Measurements from ENCODE around the gene RPP40.
"Not testable (repeated sequence)": the region's sequence is repeated elsewhere in the genome, so short reads cannot be mapped to it uniquely, and the experiment has no call there.

The RPP40 gene, protein sequence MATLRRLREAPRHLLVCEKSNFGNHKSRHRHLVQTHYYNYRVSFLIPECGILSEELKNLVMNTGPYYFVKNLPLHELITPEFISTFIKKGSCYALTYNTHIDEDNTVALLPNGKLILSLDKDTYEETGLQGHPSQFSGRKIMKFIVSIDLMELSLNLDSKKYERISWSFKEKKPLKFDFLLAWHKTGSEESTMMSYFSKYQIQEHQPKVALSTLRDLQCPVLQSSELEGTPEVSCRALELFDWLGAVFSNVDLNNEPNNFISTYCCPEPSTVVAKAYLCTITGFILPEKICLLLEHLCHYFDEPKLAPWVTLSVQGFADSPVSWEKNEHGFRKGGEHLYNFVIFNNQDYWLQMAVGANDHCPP

DNA sequence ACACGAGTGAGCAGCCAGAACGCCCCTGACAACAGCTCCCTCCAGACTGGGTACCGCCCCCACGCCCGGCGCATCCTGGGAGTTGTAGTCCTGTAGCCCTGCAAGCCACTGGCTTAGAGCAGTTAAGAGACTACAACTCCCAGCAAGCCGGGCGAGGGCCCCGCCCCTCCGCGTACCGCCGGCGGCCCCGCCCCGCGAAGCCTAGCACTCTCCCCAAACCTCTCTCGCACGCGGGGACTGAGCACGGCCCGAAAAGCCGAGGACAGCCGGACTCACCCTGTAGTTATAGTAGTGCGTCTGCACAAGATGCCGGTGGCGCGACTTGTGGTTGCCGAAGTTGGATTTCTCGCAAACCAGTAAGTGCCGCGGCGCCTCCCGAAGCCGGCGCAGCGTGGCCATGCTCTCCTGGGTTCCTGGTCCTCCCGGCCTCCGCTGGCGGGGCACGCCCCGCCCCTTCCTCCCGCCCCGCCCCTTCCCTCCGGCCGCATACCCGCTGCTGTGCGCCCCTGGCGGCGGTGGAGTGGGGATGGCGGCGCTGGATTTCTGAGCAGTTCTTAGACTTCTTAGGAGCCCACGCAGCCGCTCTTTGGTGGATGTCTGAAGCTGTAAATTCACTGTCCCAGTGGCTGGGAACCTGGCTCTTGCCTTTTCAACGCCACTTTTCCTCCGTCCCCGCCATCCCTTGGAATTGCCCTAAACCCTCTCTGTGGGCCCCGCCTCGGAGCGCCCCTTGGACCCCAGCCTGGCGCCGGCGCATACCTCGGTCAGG is at the start of gene RPP40:
TSS of gene RPP40 (minus strand) at position 434 of the 769 bp plus-strand sequence. CDS start at position 399, 35 bp downstream.
- DNase-seq, result peak; percentile 92

DNA sequence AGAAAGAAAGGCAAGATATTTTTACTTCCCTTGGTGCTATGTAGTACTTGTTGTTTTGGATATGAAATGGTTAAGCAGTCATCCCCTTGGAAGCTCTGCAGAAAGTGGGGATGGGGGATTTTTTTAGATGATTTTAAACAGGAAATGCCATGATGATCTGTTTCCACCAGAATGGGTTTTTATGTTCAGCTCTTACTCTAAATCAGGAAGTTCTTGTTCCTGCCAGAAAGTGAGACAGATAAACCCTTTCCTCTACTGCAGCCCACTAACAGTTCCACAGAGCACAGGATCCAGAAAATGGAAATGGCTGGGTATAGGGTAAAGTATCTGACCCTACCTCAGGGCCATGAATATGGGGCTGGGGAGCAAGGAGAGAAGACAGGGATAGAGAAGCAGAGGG is 49.2 kb upstream of the RPP40 start:
- DNase-seq, result no peak

DNA sequence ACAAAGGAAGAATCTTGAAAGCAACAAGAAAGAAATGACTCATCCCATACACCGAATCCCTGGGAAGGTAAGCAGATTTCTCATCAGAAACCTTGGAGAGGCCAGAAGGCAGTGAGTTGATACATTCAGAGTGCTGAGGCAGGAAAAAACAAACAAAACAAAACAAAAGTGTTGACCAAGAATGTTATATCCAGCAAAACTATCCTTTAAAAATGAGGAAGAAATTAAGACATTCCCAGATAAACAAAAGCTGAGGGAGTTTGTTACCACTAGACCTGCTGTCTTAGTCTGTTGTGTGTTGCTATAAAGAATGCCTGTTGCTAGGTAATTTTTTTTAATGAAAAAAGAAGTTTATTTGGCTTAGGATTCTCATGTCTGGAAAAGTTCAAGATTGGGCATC is 47.6 kb upstream of the RPP40 start:
- no peak for DNase-seq

DNA sequence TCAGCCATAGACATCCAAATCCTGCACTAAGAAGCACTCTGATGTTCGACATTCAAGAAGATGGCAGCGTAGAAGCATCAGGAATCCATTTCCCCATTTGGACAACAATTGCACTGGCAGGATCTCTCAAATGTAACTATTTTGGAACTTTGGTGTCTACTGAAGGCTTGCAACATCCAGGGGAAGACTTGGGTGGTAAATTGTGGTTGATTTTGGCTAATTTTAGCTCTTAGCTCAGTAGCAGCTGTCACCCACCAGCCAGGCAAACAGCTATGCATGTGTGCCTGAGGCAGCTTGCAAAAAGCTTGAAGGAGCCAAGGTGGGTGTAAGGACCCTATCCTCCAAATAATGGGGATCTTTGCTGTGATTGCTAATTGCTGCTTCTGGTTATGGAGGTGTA is 46.2 kb upstream of the RPP40 start:
- DNase-seq, result no peak

DNA sequence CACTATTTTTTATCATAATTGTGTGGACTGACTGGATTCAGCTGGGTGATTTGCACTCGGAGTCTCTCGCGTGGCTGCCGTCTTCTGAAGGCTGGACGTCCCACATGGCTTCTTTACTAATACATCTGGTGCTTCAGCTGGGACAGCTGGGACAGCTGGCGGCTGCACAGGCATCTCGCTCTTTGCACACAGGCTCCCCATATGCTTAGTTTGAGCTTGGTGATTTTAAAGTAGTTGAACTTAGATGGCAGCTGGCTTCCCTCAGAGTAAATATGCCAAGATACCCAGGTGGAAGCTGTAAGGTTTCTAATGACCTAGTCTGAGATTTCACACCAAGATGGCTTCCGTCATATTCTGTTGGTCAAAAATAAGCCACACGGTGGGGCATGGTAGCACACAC is 42.6 kb upstream of the RPP40 start:
- DNase-seq, result no peak

DNA sequence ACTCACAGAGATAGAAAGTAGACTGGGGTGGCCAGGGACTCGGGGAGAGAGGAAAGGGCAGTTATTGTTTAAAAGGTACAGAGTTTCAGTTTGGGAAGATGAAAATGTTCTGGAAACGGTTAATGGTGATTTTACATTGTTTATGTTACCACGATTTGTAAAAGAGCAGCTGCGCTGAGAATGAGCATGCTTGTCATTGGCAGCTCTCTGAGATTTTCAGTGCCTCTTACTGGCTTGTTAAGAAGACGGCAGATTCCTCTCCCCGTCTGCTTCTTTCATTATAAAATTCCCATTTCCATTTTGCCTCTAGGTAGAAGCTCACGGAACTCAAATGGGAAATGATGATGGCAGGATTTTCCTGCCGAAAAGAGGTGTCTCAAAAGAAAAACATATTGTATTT is 41.6 kb upstream of the RPP40 start:
- DNase-seq, result no peak

DNA sequence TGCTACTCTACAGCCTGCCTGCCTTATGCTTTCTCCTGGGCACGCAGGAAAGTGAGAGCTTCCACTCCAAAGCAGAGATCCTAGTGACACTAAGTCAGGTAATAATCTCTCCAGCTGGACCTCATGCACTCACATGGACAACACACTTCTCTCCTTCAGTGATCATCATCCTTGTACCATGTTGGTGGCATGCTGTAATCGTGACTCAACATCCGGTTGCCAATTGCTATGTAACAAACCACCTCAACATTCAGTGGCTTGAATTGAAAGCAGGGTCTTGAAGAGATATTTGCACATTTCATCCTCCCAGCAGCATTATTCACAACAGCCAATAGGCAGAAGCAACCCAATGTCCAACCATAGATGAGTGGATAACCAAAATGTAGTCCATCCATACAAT is 41.0 kb upstream of the RPP40 start:
- DNase-seq, result no peak

DNA sequence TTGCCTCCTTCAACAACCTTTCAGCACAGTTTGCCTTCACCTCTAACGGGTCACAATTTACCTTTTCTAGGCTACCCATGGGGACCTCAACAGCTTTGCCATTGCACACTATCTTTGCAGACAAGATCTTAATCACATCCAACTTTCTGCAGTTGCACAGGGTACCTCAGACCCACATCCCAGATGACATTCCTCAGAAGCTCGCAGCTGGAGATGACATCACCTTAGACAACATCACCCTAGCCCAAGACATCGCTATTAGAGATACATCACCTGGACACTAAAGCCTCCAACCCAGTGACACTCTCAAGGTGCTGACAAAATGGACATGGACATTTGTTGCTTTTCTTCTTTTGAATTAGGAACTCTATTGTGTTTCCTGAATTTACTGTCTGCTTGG is 38.6 kb upstream of the RPP40 start:
- no peak for DNase-seq

DNA sequence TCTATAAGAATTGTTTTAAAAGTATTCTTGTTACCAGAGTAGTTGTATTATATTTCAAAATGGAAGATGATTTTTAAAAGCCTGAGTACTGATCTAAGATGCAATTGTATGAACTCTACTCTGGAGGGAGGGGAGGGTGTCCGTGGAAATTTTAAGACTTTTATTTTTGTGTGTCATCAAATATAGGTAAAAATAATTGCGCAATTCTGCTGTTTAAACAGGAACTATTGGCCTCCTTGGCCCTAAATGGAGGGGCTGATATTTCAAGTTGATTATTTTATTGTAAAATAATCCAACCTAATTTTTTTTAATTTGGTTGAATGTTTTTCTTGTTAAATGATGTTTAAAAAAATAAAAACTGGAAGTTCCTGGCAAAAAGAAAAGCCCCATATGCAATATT is 38.1 kb upstream of the RPP40 start:
- no peak for DNase-seq

DNA sequence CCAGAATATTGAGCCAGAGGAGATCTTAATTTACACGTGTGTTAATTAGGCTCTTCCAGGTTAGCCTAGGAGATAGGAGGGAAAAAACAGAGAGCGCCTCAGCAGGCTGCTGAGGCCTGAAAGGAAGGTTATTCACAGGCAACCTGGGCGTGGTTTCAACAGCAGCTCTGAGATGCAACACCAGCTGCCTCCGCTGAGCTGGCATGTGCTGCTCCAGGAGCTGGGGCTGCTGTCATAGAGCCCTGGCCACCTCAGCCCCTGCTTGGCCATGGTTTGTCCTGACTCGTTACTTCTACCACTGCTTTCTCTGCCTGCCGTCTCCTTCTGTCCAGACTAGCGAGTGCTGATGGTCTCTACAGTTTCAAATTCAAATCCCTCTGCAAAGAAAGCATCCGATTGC is 32.4 kb upstream of the RPP40 start:
- DNase-seq, result peak; percentile 37

DNA sequence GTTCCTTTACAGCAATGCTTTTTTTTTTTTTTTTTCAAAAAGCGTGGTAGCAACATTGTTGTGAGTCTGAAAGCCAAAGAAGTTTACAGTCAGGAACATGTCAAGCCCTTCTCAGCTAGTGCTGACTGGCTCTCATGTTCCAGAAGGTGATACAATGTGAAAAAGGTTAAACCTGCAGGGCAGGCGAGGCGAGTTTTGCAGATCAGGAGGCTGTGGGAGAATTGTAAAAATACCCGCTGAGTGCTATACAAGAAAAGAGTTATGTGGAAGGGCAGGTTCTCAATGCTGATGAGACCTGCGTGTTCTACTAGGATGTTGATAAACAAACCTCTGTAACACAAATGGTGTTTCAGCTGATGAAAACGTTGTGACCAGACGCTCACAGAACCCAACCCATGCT is 30.9 kb upstream of the RPP40 start:
- DNase-seq, result no peak

DNA sequence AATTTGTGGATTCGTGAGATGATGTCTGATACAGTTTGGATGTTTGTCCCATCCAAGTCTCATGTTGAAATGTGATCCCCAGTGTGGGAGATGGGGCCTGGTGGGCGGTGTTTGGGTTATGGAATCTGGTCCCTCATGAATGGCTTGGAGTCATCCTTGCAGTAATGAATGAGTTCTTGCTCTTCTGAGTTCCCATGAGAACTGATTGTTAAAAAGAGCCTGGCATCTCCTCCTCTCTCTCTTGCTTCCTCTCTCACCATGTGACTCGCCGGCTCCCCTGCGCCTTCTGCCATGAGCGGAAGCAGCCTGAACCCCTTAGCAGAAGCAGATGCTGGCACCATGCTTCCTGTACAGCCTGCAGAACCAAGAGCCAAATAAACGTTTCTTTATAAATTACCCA is 30.5 kb upstream of the RPP40 start:
- no peak for DNase-seq

DNA sequence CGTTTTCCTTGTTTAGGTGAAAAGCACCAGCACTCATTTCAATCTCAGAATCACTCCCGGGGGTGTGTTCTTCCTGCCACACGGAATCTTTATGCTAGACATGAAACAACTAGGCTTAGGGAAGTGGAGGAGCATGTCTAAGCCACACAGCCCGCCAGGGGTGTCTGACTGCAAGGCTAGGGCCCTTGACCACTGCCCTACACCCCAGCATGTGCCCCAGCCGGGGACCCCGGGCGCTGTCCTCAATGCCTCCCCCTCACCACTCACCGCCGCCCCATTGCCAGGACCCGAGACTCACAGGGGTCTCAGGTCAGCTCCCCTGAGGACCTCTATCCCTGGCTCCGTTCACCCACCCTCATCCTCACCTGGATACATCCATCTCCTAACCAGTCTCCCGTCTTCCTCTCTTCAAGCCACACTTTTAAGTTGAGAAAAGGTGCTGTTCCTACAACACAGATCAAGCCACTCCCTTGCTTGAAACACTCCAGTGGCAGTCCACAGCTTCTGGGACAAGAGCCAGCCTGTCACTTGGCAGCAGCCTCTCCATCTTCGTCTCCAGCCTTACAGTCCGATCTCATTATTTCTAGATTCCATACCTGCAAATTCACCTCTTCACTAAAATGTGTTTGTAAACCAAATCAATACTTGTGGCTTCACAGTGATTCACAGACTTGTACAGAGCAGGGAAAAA is 29.5 kb upstream of the RPP40 start:
- not testable (repeated sequence) for DNase-seq

DNA sequence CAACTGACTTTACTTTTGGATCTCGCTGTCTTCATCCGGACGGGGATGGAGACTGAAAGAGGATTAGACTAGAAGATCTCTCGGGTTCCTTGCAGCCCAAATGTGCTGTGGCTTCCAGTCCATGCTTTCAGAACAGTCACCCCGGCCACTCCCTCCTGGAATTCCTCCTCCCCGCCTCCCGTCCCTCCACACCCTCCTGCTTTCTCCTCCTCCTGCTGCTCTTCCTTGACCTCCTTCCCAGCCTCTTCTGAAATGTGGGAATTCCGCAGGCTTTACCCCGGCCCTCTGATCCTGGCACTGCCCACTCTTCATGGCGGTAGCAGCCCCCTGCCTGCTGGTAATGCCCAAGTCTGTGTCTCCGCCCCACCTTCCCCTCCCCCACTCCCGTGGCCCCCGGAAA is 28.9 kb upstream of the RPP40 start:
- not testable (repeated sequence) for DNase-seq

DNA sequence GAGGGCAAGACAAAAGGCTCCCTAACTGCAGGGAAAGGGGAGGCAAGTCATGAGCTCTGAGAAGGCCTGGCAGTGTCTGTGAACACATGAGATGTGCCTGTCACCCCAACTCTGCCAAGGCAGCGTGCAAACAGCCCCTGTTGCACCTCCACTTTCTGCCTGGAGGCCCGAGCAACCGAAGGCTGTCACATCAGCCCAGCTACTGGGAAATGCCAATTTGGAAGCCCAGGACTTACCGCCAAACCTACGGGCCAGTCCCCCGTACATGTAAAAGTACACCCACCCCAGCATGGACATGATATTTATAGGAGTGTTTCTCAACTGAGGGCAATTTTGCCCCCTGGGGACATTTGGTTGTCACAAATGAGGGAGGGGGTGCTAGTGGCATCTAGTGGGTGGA is 27.3 kb upstream of the RPP40 start:
- no peak for DNase-seq

DNA sequence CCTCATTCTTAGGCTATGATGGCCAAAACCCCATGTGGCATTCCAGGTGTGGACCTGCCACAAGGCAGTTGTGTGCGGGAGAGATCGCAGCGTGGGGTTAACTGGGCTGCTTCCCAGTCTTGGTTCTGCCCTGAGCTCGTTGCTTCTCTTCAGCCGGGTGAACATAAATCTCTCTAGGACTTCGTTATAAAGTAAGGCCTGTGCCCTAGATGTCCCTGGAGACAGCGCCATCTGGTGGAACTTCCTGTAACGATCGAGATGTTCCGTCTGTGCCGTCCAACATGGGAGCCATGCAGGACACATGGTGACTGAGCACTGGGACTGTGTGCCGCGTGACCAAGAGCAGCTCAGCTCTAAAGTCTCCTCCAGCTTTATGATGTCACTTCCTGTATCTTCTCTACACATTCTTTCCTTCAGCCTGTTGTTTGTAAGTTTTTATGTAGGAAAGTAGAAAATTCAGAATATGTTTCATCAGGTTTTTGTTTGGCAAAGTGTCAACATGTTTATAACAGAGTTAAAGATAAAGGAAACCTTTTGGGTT is 26.8 kb upstream of the RPP40 start:
- DNase-seq, result peak; percentile 74

DNA sequence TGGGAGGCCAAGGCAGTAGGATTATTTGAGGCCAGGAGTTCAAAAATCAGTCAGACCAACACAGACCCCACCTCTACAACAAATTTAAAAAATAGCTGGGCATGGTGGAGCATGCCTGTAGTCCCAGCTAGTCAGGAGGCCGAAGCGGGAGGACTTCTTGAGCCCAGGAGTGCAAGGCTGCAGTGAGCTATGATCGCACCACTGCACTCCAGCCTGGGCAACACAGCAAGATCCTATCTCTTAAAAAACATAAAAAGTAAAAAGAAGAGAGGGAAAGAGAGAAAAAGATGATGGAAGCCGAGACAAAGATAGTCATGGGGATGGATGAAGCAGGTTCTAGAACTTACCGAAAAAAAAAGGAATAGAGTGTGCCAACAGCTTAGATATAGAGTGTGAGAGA is 25.8 kb upstream of the RPP40 start:
- DNase-seq, result no peak

DNA sequence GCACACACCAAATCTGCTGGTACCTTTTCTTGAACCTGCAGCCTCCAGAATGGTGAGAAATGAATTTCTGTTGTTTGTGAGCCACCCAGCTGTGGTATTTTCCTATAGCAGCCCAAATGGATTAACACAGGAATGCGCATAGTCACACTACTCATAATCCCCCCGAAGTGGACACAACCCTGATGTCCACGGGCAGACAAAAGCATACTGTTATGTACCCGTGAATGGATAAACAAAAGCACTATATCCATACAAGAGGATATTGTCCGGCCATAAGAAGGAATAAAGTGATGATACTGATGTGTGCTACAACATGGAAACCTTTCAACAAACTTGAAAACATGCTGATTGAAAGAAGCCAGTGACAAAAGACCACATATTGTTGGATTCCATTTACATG is 25.1 kb upstream of the RPP40 start:
- DNase-seq, result no peak

DNA sequence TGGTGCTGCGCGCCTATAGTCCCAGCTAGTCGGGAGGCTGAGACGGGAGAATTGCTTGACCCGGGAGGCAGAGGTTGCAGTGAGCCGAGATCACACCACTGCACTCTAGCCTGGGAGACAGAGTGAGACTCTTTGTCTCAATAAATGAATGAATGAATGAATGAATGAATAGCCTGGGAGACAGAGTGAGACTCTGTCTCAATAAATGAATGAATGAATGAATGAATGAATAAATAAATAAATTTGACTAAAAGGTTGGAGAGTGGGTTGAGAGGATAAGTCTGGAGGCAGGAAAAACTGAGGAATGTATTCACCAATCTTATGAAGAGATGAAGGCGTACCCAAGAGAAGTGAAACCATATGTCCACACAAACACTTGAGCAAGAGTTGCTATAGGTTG is 24.5 kb upstream of the RPP40 start:
- no peak for DNase-seq

DNA sequence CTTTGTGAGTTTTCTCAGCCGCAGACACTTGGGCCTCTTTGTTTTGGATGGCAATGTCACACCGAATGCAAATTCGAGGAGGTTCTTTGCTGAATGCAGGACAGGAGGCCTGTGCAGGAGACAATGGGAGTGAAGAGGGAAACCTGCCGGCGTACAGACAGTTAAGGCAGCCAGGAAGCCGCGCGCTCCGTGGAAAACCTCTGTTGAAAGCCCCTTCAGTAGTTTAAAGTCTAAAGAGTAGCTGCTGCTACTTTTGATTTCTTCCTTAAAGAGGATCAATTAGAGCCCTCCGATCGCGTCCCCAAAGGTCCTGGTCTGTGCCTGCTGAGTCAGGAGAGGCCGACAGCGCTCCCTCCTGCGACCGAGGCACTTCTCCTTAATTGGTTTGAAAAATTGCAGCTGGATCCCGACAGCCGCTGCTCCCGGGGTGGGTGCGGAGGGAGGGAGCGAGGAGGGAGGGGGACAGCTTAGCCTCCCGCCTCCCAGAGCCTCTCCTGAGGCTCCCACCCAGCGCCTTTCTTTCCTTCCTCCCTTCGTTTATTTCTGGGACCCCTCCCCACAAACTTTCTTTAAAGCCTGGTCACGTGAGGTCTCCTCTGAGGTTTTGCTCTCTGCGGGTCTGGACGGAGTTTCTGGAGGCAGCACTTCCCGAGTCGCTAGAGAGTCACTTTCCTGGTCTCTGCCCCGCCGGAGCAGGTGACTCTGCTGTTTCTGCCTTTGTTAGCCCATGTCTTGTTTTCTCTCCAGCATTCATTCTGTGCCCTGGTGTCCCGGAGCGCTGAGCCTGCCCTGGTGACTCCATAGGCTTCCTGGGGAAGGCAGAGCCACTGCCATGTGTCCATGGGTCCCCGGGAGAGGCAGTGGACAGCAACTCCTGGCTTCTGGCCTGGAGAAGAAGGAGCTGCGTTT is 22.3 kb upstream of the RPP40 start:
- DNase-seq, result peak; percentile 47

DNA sequence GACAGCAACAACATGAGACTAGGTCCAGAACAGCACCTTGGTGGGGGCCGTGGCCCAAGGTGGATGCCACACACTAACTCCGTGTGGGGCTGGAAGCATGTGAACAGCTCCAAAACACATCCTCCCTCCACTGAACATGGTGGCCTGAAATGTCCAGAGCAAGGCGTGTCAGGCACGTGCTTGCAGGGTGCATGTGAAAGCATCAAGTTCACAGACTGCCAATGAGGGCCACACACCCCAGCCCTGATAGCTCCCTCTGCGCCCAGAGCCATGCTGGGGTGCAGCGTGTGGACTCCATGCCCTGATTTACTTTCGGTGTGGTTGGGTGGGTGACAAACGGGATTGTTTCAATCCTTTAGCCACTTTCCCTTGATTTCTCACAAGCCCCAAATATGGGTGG is 20.1 kb upstream of the RPP40 start:
- DNase-seq, result no peak

DNA sequence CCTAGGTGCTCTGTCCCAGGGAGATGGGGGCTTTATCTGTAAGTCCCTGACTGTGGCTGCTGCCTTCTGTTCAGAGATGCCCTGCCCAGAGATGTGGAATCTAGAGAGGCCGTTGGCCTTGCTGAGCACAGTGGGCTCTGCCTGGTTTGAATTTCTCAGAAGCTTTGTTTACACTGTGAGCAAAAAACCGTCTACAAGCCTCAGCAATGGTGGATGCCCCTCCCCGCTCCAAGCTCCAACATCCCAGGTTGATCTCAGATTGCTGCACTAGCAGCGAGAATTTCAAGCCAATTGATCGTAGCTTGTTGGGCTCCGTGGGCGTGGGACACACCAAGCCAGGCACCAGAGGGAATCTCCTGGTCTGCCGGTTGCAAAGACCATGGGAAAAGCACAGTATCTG is 16.3 kb upstream of the RPP40 start:
- no peak for DNase-seq
